Uterus (tissue), 2 donors: ENCODE results near the gene THAP6.

Experiments
- POLR2A ChIP-seq, 2 donors: fragments of 450-650 bp; IDR thresholded peaks; one replicate each; pipeline ENCODE4 v1.6.1; 2016; ENCODE audit warnings: antibody characterized with exemption in 2 of 2, mild to moderate bottlenecking in 1 of 2, moderate library complexity in 1 of 2
- TF ChIP-seq, protein P1 (sequence below), 4 experiments: fragments of 200-600 bp in 2 of 4; fragments of 450-650 bp in 2 of 4; sonication (generic) in 2 of 4; IDR thresholded peaks; one replicate each; pipeline ENCODE4 v1.5.1; 2016 to 2019; ENCODE audit warnings: antibody characterized with exemption in 4 of 4, mild to moderate bottlenecking in 2 of 4, moderate library complexity in 1 of 4

DNA sequence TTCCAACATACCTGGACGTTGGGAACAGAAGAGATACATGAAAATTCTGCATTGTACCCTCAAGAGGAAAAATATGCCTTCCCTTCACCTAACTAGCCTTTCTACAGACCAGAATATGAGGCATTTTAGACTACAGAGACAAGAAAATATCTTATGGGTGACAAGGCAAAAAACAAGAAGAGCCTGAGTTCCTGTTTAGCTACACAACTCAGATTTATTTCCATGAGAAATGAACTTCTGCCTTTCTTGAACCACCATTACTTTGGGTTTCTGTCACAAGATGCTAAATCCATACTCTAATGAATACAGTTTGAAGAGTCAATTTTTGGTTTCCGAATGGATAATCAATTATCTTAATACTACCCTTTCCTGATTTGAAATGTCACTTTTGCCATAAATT is 18.8 kb upstream of the THAP6 start:
- TF ChIP-seq POLR2A (IDR thresholded peaks at IDR 0.05), result no peak
- TF ChIP-seq, protein P1, sequence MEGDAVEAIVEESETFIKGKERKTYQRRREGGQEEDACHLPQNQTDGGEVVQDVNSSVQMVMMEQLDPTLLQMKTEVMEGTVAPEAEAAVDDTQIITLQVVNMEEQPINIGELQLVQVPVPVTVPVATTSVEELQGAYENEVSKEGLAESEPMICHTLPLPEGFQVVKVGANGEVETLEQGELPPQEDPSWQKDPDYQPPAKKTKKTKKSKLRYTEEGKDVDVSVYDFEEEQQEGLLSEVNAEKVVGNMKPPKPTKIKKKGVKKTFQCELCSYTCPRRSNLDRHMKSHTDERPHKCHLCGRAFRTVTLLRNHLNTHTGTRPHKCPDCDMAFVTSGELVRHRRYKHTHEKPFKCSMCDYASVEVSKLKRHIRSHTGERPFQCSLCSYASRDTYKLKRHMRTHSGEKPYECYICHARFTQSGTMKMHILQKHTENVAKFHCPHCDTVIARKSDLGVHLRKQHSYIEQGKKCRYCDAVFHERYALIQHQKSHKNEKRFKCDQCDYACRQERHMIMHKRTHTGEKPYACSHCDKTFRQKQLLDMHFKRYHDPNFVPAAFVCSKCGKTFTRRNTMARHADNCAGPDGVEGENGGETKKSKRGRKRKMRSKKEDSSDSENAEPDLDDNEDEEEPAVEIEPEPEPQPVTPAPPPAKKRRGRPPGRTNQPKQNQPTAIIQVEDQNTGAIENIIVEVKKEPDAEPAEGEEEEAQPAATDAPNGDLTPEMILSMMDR (IDR thresholded peaks at IDR 0.05), result no peak
